WTC11 (cell line): ENCODE data around the gene PPP5C. TPM values are rescaled to one million over a fixed set of nuclear protein-coding genes. Genes with fewer than 3 reads are reported as not detected.

Experiments used
- FOXP1 ChIP-seq: sonication (generic); formaldehyde crosslinking; IDR thresholded peaks from 2 replicates; pipeline ENCODE4 v1.8.0; 2022; ENCODE audit warnings: missing genetic modification reagents, mild to moderate bottlenecking, moderate library complexity, borderline replicate concordance
- NFATC4 ChIP-seq: fragments of 250-450 bp; sonication (Bioruptor Pico); IDR thresholded peaks from 2 replicates; pipeline ENCODE4 v1.9.0; 2021; ENCODE audit warnings: mild to moderate bottlenecking
- NR3C1 ChIP-seq: sonication (generic); formaldehyde crosslinking; conservative IDR thresholded peaks from 2 replicates; pipeline ENCODE4 v1.8.1; 2023; ENCODE audit warnings: low read depth, mild to moderate bottlenecking, missing genetic modification reagents
- SMAD3 ChIP-seq: sonication (generic); formaldehyde crosslinking; IDR thresholded peaks from 2 replicates; pipeline ENCODE4 v1.8.0; 2022; ENCODE audit warnings: missing genetic modification reagents, mild to moderate bottlenecking, borderline replicate concordance
- SMAD4 ChIP-seq: sonication (generic); formaldehyde crosslinking; IDR thresholded peaks from 2 replicates; pipeline ENCODE4 v1.8.0; 2022; ENCODE audit warnings: mild to moderate bottlenecking, missing genetic modification reagents
- ZBTB21 ChIP-seq: sonication (generic); formaldehyde crosslinking; IDR thresholded peaks from 2 replicates; pipeline ENCODE4 v1.8.1; 2023; ENCODE audit warnings: mild to moderate bottlenecking, missing genetic modification reagents, borderline replicate concordance
- ZNF263 ChIP-seq: sonication (generic); formaldehyde crosslinking; IDR thresholded peaks from 2 replicates; pipeline ENCODE4 v1.8.1; 2022; ENCODE audit warnings: low read depth, mild to moderate bottlenecking, moderate library complexity, missing genetic modification reagents
- total RNA-seq: library from RNA; stranded (reverse); gene quantifications from 3 replicates; pipeline ENCODE4 v1.2.3, GENCODE V29; 2021
- TF ChIP-seq, protein P1 (sequence below): sonication (generic); formaldehyde crosslinking; IDR thresholded peaks from 2 replicates; pipeline ENCODE4 v1.8.0; 2023; ENCODE audit warnings: missing genetic modification reagents, mild to moderate bottlenecking, borderline replicate concordance
- TF ChIP-seq, protein P2 (sequence below): sonication (generic); formaldehyde crosslinking; IDR thresholded peaks from 2 replicates; pipeline ENCODE4 v1.8.0; 2022; ENCODE audit warnings: mild to moderate bottlenecking, missing genetic modification reagents
- TF ChIP-seq, protein P3 (sequence below): sonication (generic); formaldehyde crosslinking; IDR thresholded peaks from 2 replicates; pipeline ENCODE4 v1.8.0; 2022; ENCODE audit warnings: missing genetic modification reagents
- TF ChIP-seq, protein P4 (sequence below): fragments of 250-450 bp; sonication (Bioruptor Pico); conservative IDR thresholded peaks from 2 replicates; pipeline ENCODE4 v1.9.0; 2021; ENCODE audit warnings: mild to moderate bottlenecking
- TF ChIP-seq, protein P5 (sequence below): sonication (generic); formaldehyde crosslinking; IDR thresholded peaks from 2 replicates; pipeline ENCODE4 v1.8.0; 2022; ENCODE audit warnings: mild to moderate bottlenecking, missing genetic modification reagents
- TF ChIP-seq, protein P6 (sequence below): sonication (generic); formaldehyde crosslinking; IDR thresholded peaks from 2 replicates; pipeline ENCODE4 v1.8.1; 2023; ENCODE audit warnings: mild to moderate bottlenecking, moderate library complexity, missing genetic modification reagents

PPP5C gene
- total RNA-seq, 1 experiment from 2014 or later = 107 TPM

DNA sequence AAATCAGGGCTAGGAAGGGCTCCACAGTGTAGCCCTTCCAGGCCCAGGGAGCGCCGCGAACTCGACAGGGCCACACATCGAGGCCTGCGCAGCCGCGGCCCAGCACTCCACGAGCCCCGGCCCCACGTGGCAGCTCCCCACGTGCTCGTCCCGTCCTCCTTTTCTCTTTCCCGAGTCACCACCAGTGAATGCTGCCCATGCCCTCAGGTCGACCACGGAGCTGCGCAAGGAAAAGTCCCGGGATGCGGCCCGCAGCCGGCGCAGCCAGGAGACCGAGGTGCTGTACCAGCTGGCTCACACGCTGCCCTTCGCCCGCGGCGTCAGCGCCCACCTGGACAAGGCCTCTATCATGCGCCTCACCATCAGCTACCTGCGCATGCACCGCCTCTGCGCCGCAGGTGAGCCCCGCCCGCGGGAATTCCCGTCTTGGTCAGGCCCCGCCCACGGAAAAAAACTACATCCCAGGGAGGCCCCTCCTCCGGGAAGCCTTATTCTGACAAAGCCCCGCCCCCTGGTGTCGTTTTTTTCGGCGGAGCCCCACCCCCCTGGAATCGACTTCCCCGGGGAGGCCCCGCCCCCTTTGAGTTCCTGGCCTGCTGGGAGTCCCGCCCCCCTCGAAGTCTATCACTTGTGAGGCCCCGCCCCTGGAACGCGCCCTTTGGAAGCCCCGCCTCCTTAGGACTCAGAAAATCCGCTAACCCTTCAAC lies 43.0 kb upstream of the PPP5C start (continued):
- TF ChIP-seq, protein P1, sequence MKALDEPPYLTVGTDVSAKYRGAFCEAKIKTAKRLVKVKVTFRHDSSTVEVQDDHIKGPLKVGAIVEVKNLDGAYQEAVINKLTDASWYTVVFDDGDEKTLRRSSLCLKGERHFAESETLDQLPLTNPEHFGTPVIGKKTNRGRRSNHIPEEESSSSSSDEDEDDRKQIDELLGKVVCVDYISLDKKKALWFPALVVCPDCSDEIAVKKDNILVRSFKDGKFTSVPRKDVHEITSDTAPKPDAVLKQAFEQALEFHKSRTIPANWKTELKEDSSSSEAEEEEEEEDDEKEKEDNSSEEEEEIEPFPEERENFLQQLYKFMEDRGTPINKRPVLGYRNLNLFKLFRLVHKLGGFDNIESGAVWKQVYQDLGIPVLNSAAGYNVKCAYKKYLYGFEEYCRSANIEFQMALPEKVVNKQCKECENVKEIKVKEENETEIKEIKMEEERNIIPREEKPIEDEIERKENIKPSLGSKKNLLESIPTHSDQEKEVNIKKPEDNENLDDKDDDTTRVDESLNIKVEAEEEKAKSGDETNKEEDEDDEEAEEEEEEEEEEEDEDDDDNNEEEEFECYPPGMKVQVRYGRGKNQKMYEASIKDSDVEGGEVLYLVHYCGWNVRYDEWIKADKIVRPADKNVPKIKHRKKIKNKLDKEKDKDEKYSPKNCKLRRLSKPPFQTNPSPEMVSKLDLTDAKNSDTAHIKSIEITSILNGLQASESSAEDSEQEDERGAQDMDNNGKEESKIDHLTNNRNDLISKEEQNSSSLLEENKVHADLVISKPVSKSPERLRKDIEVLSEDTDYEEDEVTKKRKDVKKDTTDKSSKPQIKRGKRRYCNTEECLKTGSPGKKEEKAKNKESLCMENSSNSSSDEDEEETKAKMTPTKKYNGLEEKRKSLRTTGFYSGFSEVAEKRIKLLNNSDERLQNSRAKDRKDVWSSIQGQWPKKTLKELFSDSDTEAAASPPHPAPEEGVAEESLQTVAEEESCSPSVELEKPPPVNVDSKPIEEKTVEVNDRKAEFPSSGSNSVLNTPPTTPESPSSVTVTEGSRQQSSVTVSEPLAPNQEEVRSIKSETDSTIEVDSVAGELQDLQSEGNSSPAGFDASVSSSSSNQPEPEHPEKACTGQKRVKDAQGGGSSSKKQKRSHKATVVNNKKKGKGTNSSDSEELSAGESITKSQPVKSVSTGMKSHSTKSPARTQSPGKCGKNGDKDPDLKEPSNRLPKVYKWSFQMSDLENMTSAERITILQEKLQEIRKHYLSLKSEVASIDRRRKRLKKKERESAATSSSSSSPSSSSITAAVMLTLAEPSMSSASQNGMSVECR (CRISPR knock-in tag) = peak; percentile 97
- TF ChIP-seq ZBTB21 (CRISPR knock-in tag) (no peak; the same call in 1 of the 2 replicates), SMAD4 (CRISPR knock-in tag) (peak; percentile 91), SMAD3 (peak; percentile 63; the same call in 1 of the 2 replicates), ZNF263 (CRISPR knock-in tag) (peak; percentile 54; the same call in 1 of the 2 replicates), NR3C1 (CRISPR knock-in tag) (peak; percentile 78; the same call in 1 of the 2 replicates), FOXP1 (CRISPR knock-in tag) (peak; percentile 96), NFATC4 (CRISPR knock-in tag) (no peak)
- TF ChIP-seq, protein P2, sequence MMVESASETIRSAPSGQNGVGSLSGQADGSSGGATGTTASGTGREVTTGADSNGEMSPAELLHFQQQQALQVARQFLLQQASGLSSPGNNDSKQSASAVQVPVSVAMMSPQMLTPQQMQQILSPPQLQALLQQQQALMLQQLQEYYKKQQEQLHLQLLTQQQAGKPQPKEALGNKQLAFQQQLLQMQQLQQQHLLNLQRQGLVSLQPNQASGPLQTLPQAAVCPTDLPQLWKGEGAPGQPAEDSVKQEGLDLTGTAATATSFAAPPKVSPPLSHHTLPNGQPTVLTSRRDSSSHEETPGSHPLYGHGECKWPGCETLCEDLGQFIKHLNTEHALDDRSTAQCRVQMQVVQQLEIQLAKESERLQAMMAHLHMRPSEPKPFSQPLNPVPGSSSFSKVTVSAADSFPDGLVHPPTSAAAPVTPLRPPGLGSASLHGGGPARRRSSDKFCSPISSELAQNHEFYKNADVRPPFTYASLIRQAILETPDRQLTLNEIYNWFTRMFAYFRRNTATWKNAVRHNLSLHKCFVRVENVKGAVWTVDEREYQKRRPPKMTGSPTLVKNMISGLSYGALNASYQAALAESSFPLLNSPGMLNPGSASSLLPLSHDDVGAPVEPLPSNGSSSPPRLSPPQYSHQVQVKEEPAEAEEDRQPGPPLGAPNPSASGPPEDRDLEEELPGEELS (CRISPR knock-in tag) = peak; percentile 91
- TF ChIP-seq, protein P3, sequence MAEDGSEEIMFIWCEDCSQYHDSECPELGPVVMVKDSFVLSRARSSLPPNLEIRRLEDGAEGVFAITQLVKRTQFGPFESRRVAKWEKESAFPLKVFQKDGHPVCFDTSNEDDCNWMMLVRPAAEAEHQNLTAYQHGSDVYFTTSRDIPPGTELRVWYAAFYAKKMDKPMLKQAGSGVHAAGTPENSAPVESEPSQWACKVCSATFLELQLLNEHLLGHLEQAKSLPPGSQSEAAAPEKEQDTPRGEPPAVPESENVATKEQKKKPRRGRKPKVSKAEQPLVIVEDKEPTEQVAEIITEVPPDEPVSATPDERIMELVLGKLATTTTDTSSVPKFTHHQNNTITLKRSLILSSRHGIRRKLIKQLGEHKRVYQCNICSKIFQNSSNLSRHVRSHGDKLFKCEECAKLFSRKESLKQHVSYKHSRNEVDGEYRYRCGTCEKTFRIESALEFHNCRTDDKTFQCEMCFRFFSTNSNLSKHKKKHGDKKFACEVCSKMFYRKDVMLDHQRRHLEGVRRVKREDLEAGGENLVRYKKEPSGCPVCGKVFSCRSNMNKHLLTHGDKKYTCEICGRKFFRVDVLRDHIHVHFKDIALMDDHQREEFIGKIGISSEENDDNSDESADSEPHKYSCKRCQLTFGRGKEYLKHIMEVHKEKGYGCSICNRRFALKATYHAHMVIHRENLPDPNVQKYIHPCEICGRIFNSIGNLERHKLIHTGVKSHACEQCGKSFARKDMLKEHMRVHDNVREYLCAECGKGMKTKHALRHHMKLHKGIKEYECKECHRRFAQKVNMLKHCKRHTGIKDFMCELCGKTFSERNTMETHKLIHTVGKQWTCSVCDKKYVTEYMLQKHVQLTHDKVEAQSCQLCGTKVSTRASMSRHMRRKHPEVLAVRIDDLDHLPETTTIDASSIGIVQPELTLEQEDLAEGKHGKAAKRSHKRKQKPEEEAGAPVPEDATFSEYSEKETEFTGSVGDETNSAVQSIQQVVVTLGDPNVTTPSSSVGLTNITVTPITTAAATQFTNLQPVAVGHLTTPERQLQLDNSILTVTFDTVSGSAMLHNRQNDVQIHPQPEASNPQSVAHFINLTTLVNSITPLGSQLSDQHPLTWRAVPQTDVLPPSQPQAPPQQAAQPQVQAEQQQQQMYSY = peak; percentile 32; the same call in 1 of the 2 replicates
- TF ChIP-seq, protein P4, sequence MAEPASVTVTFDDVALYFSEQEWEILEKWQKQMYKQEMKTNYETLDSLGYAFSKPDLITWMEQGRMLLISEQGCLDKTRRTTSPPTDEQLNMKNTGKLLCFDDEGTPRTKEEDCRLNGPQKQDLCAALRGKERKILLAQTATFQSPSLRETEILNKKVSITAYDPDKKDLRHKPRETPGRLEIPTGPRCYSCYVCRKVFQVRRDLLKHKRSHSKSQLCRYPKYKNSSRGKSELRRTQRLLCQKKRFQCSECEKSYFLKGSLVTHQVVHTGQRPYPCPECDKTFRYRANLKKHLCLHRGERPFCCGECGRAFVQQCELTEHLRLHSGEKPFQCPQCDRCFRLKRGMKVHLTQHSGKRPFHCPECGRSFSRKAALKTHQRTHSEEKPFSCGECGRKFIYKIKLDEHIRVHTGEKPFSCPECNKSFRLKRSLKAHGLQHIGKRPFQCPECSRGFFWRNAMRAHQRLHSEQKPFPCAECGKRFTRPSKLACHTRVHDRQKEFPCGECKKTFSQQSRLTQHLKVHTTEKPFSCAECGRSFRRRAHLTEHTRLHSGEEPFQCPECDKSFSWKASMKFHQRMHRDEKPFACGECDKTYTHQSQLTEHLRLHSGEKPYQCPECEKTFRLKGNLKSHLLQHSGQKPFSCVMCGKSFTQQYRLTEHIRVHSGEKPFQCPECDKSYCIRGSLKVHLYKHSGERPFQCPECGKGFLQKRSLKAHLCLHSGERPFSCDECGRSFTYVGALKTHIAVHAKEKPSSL (CRISPR knock-in tag) = no peak
- TF ChIP-seq, protein P5, sequence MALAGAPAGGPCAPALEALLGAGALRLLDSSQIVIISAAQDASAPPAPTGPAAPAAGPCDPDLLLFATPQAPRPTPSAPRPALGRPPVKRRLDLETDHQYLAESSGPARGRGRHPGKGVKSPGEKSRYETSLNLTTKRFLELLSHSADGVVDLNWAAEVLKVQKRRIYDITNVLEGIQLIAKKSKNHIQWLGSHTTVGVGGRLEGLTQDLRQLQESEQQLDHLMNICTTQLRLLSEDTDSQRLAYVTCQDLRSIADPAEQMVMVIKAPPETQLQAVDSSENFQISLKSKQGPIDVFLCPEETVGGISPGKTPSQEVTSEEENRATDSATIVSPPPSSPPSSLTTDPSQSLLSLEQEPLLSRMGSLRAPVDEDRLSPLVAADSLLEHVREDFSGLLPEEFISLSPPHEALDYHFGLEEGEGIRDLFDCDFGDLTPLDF = peak; percentile 89
- TF ChIP-seq, protein P6, sequence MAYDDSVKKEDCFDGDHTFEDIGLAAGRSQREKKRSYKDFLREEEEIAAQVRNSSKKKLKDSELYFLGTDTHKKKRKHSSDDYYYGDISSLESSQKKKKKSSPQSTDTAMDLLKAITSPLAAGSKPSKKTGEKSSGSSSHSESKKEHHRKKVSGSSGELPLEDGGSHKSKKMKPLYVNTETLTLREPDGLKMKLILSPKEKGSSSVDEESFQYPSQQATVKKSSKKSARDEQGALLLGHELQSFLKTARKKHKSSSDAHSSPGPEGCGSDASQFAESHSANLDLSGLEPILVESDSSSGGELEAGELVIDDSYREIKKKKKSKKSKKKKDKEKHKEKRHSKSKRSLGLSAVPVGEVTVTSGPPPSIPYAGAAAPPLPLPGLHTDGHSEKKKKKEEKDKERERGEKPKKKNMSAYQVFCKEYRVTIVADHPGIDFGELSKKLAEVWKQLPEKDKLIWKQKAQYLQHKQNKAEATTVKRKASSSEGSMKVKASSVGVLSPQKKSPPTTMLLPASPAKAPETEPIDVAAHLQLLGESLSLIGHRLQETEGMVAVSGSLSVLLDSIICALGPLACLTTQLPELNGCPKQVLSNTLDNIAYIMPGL = peak; percentile 86
